Measurements from ENCODE around the gene HAVCR2. TPM values are rescaled to one million over a fixed set of nuclear protein-coding genes. Genes with fewer than 3 reads are reported as not detected.

HAVCR2 gene
- under 0.01 and 0.07 TPM in 2 replicates for total RNA-seq

GRCh38 chr5:157108976-157109375, at the start of gene HAVCR2:
Gene HAVCR2 (minus strand): TSS chr5:157109044. CDS start chr5:157108983, 61 bp downstream.

GRCh38 chr5:157142317-157143126, 33.7 kb upstream of the HAVCR2 start, which contains the start of gene MED7:
Gene MED7 (minus strand): TSS chr5:157142865. CDS start chr5:157139431, 3,434 bp downstream.

DNA sequence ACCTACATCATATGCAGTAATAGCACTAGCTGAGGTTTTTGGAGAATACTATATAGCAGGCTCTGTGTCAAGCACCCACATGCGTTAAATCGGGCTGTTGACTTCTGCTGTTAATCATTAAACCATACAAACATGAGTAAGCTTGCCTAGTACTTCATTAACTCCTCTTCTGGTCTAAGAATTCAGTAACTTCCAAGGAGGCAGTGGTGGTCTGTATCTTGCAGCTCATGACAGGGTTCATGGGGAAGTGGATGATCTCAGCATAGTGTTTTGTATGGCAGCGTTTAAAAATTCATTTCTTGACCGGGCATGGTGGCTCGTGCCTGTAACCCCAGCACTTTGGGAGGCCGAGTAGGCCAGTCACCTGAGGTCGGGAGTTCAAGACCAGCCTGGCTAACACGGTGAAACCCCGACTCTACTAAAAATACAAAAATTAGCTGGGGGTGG, 49.7 kb downstream of the HAVCR2 start, which contains the start of gene HAVCR1:
Gene HAVCR1 (minus strand): TSS at position 24 of the 447 bp plus-strand sequence. CDS start 1,173 bp downstream, outside the sequence.

Other genes starting within 250 kb of the HAVCR2 start
- gene TIMD4, start 145.8 kb downstream of the HAVCR2 start, total RNA-seq, result not detected in 2 replicates
- gene HAVCR1, start 49.9 kb downstream of the HAVCR2 start, total RNA-seq, result not detected in 2 replicates
- 11.8 and 12.1 TPM in 2 replicates for gene MED7, start 33.8 kb upstream of the HAVCR2 start, total RNA-seq
- gene GARIN3, start 57.2 kb upstream of the HAVCR2 start, total RNA-seq, result not detected in 2 replicates
- not detected in 2 replicates for gene ITK, start 71.8 kb upstream of the HAVCR2 start, total RNA-seq
- gene CYFIP2, start 157.1 kb upstream of the HAVCR2 start, total RNA-seq, result 29.0 and 34.7 TPM in 2 replicates